Neuron (in vitro differentiated cells): ENCODE measurements around the gene INO80C.

ENCODE experiments used
- H2AFZ ChIP-seq: one replicate; pipeline ENCODE4 v1.6.1; 2013; ENCODE audit warnings: low read depth, mild to moderate bottlenecking, inconsistent platforms, low read length, moderate library complexity
- H3K27me3 ChIP-seq: one replicate; pipeline ENCODE4 v1.6.1; 2013; ENCODE audit warnings: low read length; ENCODE audit not compliant: insufficient read depth
- H3K36me3 ChIP-seq: one replicate; pipeline ENCODE4 v1.6.1; 2013; ENCODE audit warnings: low read length; ENCODE audit not compliant: insufficient read depth
- H3K4me1 ChIP-seq: one replicate; pipeline ENCODE4 v1.6.1; 2013; ENCODE audit warnings: low read length; ENCODE audit not compliant: insufficient read depth
- H3K4me3 ChIP-seq: 2 replicates; pipeline ENCODE4 v1.5.1; 2013; ENCODE audit warnings: mild to moderate bottlenecking, low read length, moderate library complexity
- H3K9me3 ChIP-seq: one replicate; pipeline ENCODE4 v1.6.1; 2013; ENCODE audit warnings: low read length

The INO80C gene, protein sequence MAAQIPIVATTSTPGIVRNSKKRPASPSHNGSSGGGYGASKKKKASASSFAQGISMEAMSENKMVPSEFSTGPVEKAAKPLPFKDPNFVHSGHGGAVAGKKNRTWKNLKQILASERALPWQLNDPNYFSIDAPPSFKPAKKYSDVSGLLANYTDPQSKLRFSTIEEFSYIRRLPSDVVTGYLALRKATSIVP

GRCh38 chr18:35497370-35498197 lies at the start of gene INO80C:
Gene INO80C, minus strand, starts transcription at chr18:35497960. Its CDS starts 86 bp downstream, at chr18:35497874.
- Histone ChIP-seq H3K4me3 (peak within 1 kb of the TSS; percentile 59), H3K36me3 (no peaks in the 10 kb centered on the region), H3K4me1 (peaks cover 12% of the 10 kb centered on the region), H3K9me3 (no peaks in the 10 kb centered on the region), H3K27me3 (no peaks in the 10 kb centered on the region), H2AFZ (peak within 1 kb of the TSS; percentile 29)

DNA sequence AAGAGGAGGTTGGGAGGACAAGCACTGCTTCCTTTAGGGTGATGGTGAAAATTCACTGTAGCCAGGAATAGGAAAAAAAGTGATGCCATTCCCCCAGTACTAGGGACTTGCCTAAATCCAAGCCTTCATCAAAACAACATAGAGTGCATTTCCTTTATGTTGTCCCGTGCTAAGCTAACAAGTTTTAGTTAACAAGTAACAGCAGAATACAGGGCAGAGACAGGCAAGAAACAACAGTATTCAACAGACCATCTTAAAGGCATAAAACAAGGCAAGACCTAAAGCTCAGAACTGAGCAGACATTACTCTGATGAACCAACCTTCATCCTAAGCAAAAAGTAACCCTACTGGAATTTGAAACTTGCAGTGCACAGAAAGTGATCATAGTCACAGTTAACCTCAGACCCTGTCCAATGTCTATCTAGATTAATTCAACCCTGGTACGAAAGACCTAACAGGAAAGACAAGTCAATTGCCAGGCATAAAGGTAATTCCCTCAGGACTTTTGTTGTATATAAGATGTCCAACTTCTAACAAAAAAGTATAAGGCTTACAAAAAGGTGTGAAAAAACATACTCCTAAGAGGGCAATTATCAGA lies 49.3 kb upstream of the INO80C start:
- Histone ChIP-seq H3K36me3 (no peaks in the 10 kb centered on the region), H3K27me3 (peaks cover 11% of the 10 kb centered on the region), H2AFZ (no peak overlapping the region), H3K4me1 (no peaks in the 10 kb centered on the region), H3K4me3 (no peak overlapping the region), H3K9me3 (no peaks in the 10 kb centered on the region)

DNA sequence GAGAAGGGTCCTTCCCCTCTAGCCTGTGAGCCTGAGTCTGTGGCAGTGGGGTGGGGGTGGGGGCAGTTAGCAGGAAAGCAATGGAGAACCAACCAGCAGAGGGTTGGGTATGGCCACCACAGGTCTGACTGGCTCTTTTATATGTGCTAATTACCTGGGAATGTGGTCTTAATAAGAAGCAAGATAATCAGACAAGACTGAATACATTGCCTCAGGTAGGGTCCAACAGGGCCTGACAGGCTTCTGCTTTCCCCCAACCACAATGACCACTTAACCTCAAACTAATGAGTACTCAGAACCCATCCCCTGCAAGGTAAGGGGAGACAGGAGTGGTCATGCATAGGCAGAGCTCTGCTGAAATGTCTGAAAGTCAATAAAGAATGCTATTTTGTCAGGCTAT lies 44.6 kb upstream of the INO80C start:
- no peaks in the 10 kb centered on the region for H3K36me3 ChIP-seq
- H3K9me3 ChIP-seq = no peaks in the 10 kb centered on the region
- no peak overlapping the region for H2AFZ ChIP-seq

DNA sequence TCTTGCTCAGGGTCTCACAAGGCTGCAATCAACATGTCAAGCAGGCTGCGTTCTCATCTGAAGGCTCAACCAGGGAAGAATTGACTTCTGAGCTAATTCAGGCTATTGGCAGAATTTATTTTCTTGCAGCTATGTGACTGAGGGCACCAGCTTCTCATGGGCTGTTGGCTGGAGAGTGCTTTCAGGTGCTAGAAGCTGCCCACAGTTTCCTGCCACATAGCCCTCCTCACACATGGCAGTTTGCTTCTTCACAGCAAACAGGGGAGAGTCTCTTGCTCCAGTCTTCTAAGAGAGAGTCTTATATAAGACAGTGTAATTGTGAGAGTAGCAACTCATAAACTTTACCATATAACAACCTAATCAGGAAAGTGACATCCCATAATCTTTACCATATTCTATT lies 37.5 kb upstream of the INO80C start:
- H3K9me3 ChIP-seq = no peaks in the 10 kb centered on the region
- H3K4me1 ChIP-seq = no peaks in the 10 kb centered on the region
- H2AFZ ChIP-seq = no peak overlapping the region
- H3K36me3 ChIP-seq = no peaks in the 10 kb centered on the region
- no peak overlapping the region for H3K4me3 ChIP-seq
- no peaks in the 10 kb centered on the region for H3K27me3 ChIP-seq

More for the DNA sequence above, 44.6 kb upstream of the INO80C start:
- H3K4me3 ChIP-seq = no peak overlapping the region
- H3K27me3 ChIP-seq = peaks cover 3% of the 10 kb centered on the region
- no peaks in the 10 kb centered on the region for H3K4me1 ChIP-seq

- Histone ChIP-seq H3K4me1 (no peaks in the 10 kb centered on the region), H3K9me3 (no peaks in the 10 kb centered on the region), H3K27me3 (no peaks in the 10 kb centered on the region), H2AFZ (no peak overlapping the region), H3K36me3 (no peaks in the 10 kb centered on the region), H3K4me3 (no peak overlapping the region)
Observed at GRCh38 chr18:35533916-35534405, 36.2 kb upstream of the INO80C start.

- Histone ChIP-seq H3K4me3 (no peak overlapping the region), H3K27me3 (no peaks in the 10 kb centered on the region), H3K4me1 (peaks cover 7% of the 10 kb centered on the region), H3K36me3 (no peaks in the 10 kb centered on the region), H3K9me3 (no peaks in the 10 kb centered on the region), H2AFZ (no peak overlapping the region)
Observed at GRCh38 chr18:35528749-35529274, 31.1 kb upstream of the INO80C start.

- Histone ChIP-seq H2AFZ (no peak overlapping the region), H3K9me3 (no peaks in the 10 kb centered on the region), H3K4me3 (no peak overlapping the region), H3K27me3 (no peaks in the 10 kb centered on the region), H3K36me3 (no peaks in the 10 kb centered on the region), H3K4me1 (peaks cover 12% of the 10 kb centered on the region)
Observed at GRCh38 chr18:35526495-35527059, 28.8 kb upstream of the INO80C start.

- Histone ChIP-seq H2AFZ (no peak overlapping the region), H3K36me3 (no peaks in the 10 kb centered on the region), H3K9me3 (no peaks in the 10 kb centered on the region), H3K27me3 (no peaks in the 10 kb centered on the region), H3K4me1 (peaks cover 12% of the 10 kb centered on the region), H3K4me3 (no peak overlapping the region)
Observed at GRCh38 chr18:35525795-35526494, 28.2 kb upstream of the INO80C start.

- Histone ChIP-seq H3K4me1 (peaks cover 12% of the 10 kb centered on the region), H3K36me3 (no peaks in the 10 kb centered on the region), H2AFZ (peak overlapping the region; percentile 48), H3K27me3 (no peaks in the 10 kb centered on the region), H3K4me3 (no peak overlapping the region), H3K9me3 (no peaks in the 10 kb centered on the region)
Observed at GRCh38 chr18:35524226-35524625, 26.5 kb upstream of the INO80C start.

GRCh38 chr18:35522130-35522959 lies 24.6 kb upstream of the INO80C start:
- H3K4me1 ChIP-seq = peaks cover 12% of the 10 kb centered on the region
- no peaks in the 10 kb centered on the region for H3K36me3 ChIP-seq
- H3K9me3 ChIP-seq = no peaks in the 10 kb centered on the region
- no peaks in the 10 kb centered on the region for H3K27me3 ChIP-seq
- H2AFZ ChIP-seq = no peak overlapping the region
- H3K4me3 ChIP-seq = no peak overlapping the region

DNA sequence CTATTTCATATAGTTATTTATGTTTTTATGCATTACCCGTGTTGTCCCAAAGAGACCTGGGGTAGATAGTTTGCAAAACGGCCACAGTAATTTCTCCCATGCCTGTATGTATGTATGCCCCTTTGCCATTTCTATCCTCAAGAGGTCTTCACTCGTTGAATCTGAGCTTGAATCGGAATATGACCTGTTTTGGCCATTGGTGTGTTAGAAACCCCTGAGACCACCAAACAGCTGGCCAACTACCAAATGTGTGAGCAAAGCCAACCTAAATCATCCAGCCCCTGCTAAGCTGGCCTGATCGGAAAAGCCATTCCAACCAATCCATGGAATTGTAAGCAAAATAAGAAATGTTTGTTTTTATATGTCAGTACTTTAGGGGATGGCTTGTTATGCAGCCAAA lies 23.4 kb upstream of the INO80C start:
- Histone ChIP-seq H3K4me1 (peaks cover 12% of the 10 kb centered on the region), H2AFZ (no peak overlapping the region), H3K4me3 (no peak overlapping the region)

More for the DNA sequence above, 23.4 kb upstream of the INO80C start:
- H3K9me3 ChIP-seq = no peaks in the 10 kb centered on the region
- no peaks in the 10 kb centered on the region for H3K36me3 ChIP-seq
- no peaks in the 10 kb centered on the region for H3K27me3 ChIP-seq
